Panc1 (cell line): Measurements from ENCODE around the gene DIS3L2. TPM values are rescaled to one million over a fixed set of nuclear protein-coding genes. Genes with fewer than 3 reads are reported as not detected.
"Not testable (repeated sequence)": the region's sequence is repeated elsewhere in the genome, so short reads cannot be mapped to it uniquely, and the experiment has no call there.

Experiments used
- ATAC-seq: fragments of 200-7000 bp; cut with Tn5 transposase; 2 replicates; pipeline ENCODE4 v1.9.1; 2020; ENCODE audit warnings: mild to moderate bottlenecking, moderate library complexity
- BruUV-seq: library from RNA; stranded (reverse); fragments of 400-500 nt; replicated peaks from 2 replicates; lab custom pipeline; 2021; lab: Mats Ljungman, UMichigan
- CTCF ChIA-PET: fragments of 300-600 bp; sonication (Branson Sonifier 250); formaldehyde crosslinking; loops from one replicate; lab custom pipeline; 2022; ENCODE audit warnings: antibody characterized with exemption; lab: Charles Lee
- POLR2A ChIA-PET: fragments of 300-600 bp; sonication (Branson Sonifier 250); formaldehyde crosslinking; loops from one replicate; lab custom pipeline; 2022; ENCODE audit warnings: antibody characterized with exemption; lab: Charles Lee
- DNase-seq: peaks from one replicate; pipeline ENCODE4 v3.0.0-alpha.2; 2010; ENCODE audit warnings: low read depth, low spot score
- H3K27ac ChIP-seq: 2 replicates; pipeline ENCODE4 v1.5.1; 2011; ENCODE audit warnings: mild to moderate bottlenecking, low read length, inconsistent platforms
- H3K27me3 ChIP-seq: fragments of 200-500 bp; sonication (Bioruptor generic); 2 replicates; pipeline ENCODE4 v1.6.0; 2014; ENCODE audit warnings: low read length, inconsistent platforms; ENCODE audit not compliant: control insufficient read depth, insufficient read depth
- H3K36me3 ChIP-seq: fragments of 200-500 bp; sonication (Bioruptor generic); 2 replicates; pipeline ENCODE4 v1.5.1; 2014; ENCODE audit warnings: inconsistent platforms, mild to moderate bottlenecking, low read length, moderate library complexity; ENCODE audit not compliant: control insufficient read depth, insufficient read depth
- H3K4me1 ChIP-seq: 2 replicates; pipeline ENCODE4 v1.5.1; 2011; ENCODE audit warnings: inconsistent platforms, mild to moderate bottlenecking, low read length, moderate library complexity; ENCODE audit not compliant: control insufficient read depth, insufficient read depth
- H3K4me3 ChIP-seq, 2 experiments: 2 replicates each; pipeline ENCODE4 v1.5.1; 2011 to 2012; ENCODE audit warnings: low read depth in 2 of 2, low read length in 2 of 2, mild to moderate bottlenecking in 2 of 2, inconsistent platforms in 1 of 2, moderate library complexity in 1 of 2
- H3K9me3 ChIP-seq: fragments of 200-500 bp; sonication (Bioruptor generic); 2 replicates; pipeline ENCODE4 v1.5.1; 2014; ENCODE audit warnings: low read depth, mild to moderate bottlenecking, inconsistent platforms, low read length, moderate library complexity; ENCODE audit not compliant: control insufficient read depth, insufficient read depth
- CTCF ChIP-seq: fragments of 450-650 bp; IDR thresholded peaks from 2 replicates; pipeline ENCODE4 v1.5.1; 2017; ENCODE audit warnings: mild to moderate bottlenecking
- POLR2AphosphoS5 ChIP-seq: IDR thresholded peaks from 2 replicates; pipeline ENCODE4 v1.6.1; 2012; ENCODE audit warnings: mild to moderate bottlenecking, low read depth, low read length, moderate library complexity
- REST ChIP-seq, 2 experiments: IDR thresholded peaks; 2 replicates each; pipeline ENCODE4 v1.6.1; 2011 to 2012; ENCODE audit warnings: low read depth in 2 of 2, control low read depth in 1 of 2, low read length in 1 of 2, mild to moderate bottlenecking in 1 of 2, moderate library complexity in 1 of 2; ENCODE audit not compliant: insufficient read depth in 1 of 2
- SIN3A ChIP-seq: IDR thresholded peaks from 2 replicates; pipeline ENCODE4 v1.6.1; 2012; ENCODE audit warnings: low read depth, mild to moderate bottlenecking, low read length, moderate library complexity, borderline replicate concordance; ENCODE audit not compliant: insufficient read depth
- TCF7L2 ChIP-seq: IDR thresholded peaks from 2 replicates; pipeline ENCODE4 v1.6.1; 2011; ENCODE audit warnings: mild to moderate bottlenecking, low read depth, low read length, inconsistent platforms
- in situ Hi-C: cut with HindIII; loops from 2 replicates; pipeline ENCODE4 v1.10.0; 2016; ENCODE audit warnings: low sequenced_read_pairs, low pct_unique_long_range_greater_than_20kb
- intact Hi-C: fragments of 100-400 bp; cut with micrococcal nuclease; formaldehyde crosslinking; loops from one replicate; pipeline ENCODE4 v1.10.0; 2022; ENCODE audit not compliant: unreplicated experiment
- total RNA-seq: library from RNA; stranded (reverse); gene quantifications from one replicate; pipeline ENCODE4 v1.2.1, GENCODE V29; 2021; ENCODE audit not compliant: unreplicated experiment

DIS3L2 gene
- total RNA-seq, 1 experiment from 2014 or later = 28.1 TPM

- intact Hi-C loops = no loop called here
- no peak for DNase-seq
- H3K27ac ChIP-seq = 0 out of 2 replicates have a peak overlapping the region, but pooled peaks have one; percentile 23
- TF ChIP-seq SIN3A (no peak), REST (IDR thresholded peaks at IDR 0.05; ENCODE audit: insufficient read depth in 1 of 2, low read depth in 2 of 2, low read length in 1 of 2) (no peak), CTCF (no peak), TCF7L2 (no peak), POLR2AphosphoS5 (no peak)
- no TSS peak for BruUV-seq
- no peaks in the 10 kb centered on the region for H3K9me3 ChIP-seq
- H3K36me3 ChIP-seq = no peaks in the 10 kb centered on the region
- CTCF ChIA-PET = no interaction called here
- H3K27me3 ChIP-seq = no peaks in the 10 kb centered on the region
- in situ Hi-C loops = no loop called here
- no peak for ATAC-seq
- no peak overlapping the region for H3K4me3 ChIP-seq
- peaks cover 7% of the 10 kb centered on the region for H3K4me1 ChIP-seq
- POLR2A ChIA-PET = no interaction called here
These were observed 368.8 kb downstream of the DIS3L2 start for GRCh38 chr2:232330068-232330999.

GRCh38 chr2:232331061-232331460, 369.5 kb downstream of the DIS3L2 start:
- CTCF ChIA-PET, in situ Hi-C loops, H3K27ac ChIP-seq, H3K4me1 ChIP-seq, BruUV-seq, H3K4me3 ChIP-seq, H3K9me3 ChIP-seq, ATAC-seq, intact Hi-C loops, POLR2A ChIA-PET, H3K27me3 ChIP-seq, DNase-seq, H3K36me3 ChIP-seq: not testable (repeated sequence)

- BruUV-seq, CTCF ChIA-PET, H3K27ac ChIP-seq, H3K27me3 ChIP-seq, H3K4me3 ChIP-seq, ATAC-seq, H3K36me3 ChIP-seq, H3K4me1 ChIP-seq, POLR2A ChIA-PET, intact Hi-C loops, DNase-seq, in situ Hi-C loops, H3K9me3 ChIP-seq: not testable (repeated sequence)
These were observed 370.1 kb downstream of the DIS3L2 start for GRCh38 chr2:232331641-232332040.

GRCh38 chr2:232332244-232332939, 370.9 kb downstream of the DIS3L2 start:
- ATAC-seq = 0 out of 2 replicates have a peak, but pooled peaks have one; percentile 2
- POLR2A ChIA-PET, in situ Hi-C loops, CTCF ChIA-PET, H3K36me3 ChIP-seq, H3K4me3 ChIP-seq, H3K27me3 ChIP-seq, DNase-seq, H3K4me1 ChIP-seq, H3K9me3 ChIP-seq, BruUV-seq, intact Hi-C loops, H3K27ac ChIP-seq: not testable (repeated sequence)
